ENCODE measurements around the gene NMNAT3.

NMNAT3 gene

GRCh38 chr3:139674571-139675260 is 3.1 kb downstream of the NMNAT3 start:
- no peak for DNase-seq

- no peak for DNase-seq
Measured at GRCh38 chr3:139672884-139673283, 4.9 kb downstream of the NMNAT3 start.

- DNase-seq, result no peak
Measured at GRCh38 chr3:139671863-139672646, 5.7 kb downstream of the NMNAT3 start.

- DNase-seq, result no peak
Measured at GRCh38 chr3:139671107-139671506, 6.7 kb downstream of the NMNAT3 start.

- DNase-seq, result no peak
Measured at GRCh38 chr3:139670196-139670595, 7.6 kb downstream of the NMNAT3 start.

- DNase-seq, result no peak
Measured at GRCh38 chr3:139668332-139668731, 9.4 kb downstream of the NMNAT3 start.

GRCh38 chr3:139664958-139665357 is 12.8 kb downstream of the NMNAT3 start:
- DNase-seq, result no peak

- no peak for DNase-seq
Measured at GRCh38 chr3:139660269-139660668, 17.5 kb downstream of the NMNAT3 start.

GRCh38 chr3:139659511-139659910 is 18.3 kb downstream of the NMNAT3 start:
- DNase-seq, result no peak

GRCh38 chr3:139657936-139658335 is 19.8 kb downstream of the NMNAT3 start:
- DNase-seq, result no peak

GRCh38 chr3:139657434-139657833 is 20.3 kb downstream of the NMNAT3 start:
- DNase-seq, result no peak

GRCh38 chr3:139655909-139656595 is 21.7 kb downstream of the NMNAT3 start:
- DNase-seq, result no peak

- peak; percentile 50 for DNase-seq
Measured at GRCh38 chr3:139654637-139655365, 23.0 kb downstream of the NMNAT3 start.

GRCh38 chr3:139653582-139653981 is 24.2 kb downstream of the NMNAT3 start:
- no peak for DNase-seq

- DNase-seq, result no peak
Measured at GRCh38 chr3:139652561-139652960, 25.2 kb downstream of the NMNAT3 start.

GRCh38 chr3:139647866-139648435 is 29.8 kb downstream of the NMNAT3 start:
- no peak for DNase-seq

GRCh38 chr3:139646512-139646911 is 31.3 kb downstream of the NMNAT3 start:
- no peak for DNase-seq

GRCh38 chr3:139642996-139643395 is 34.8 kb downstream of the NMNAT3 start:
- peak; percentile 6 for DNase-seq

GRCh38 chr3:139640456-139640855 is 37.3 kb downstream of the NMNAT3 start:
- DNase-seq, result no peak

GRCh38 chr3:139639662-139640061 is 38.1 kb downstream of the NMNAT3 start:
- no peak for DNase-seq

GRCh38 chr3:139638518-139638917 is 39.3 kb downstream of the NMNAT3 start:
- DNase-seq, result no peak

- no peak for DNase-seq
Measured at GRCh38 chr3:139636511-139636910, 41.3 kb downstream of the NMNAT3 start.
